DMS79 (cell line): ENCODE measurements around the gene NEK2.
"Not testable (repeated sequence)": the region's sequence is repeated elsewhere in the genome, so short reads cannot be mapped to it uniquely, and the experiment has no call there.

Experiments used
- DNase-seq: peaks from one replicate; lab custom pipeline; 2025; lab: John Stamatoyannopoulos, UW

NEK2 gene

DNA sequence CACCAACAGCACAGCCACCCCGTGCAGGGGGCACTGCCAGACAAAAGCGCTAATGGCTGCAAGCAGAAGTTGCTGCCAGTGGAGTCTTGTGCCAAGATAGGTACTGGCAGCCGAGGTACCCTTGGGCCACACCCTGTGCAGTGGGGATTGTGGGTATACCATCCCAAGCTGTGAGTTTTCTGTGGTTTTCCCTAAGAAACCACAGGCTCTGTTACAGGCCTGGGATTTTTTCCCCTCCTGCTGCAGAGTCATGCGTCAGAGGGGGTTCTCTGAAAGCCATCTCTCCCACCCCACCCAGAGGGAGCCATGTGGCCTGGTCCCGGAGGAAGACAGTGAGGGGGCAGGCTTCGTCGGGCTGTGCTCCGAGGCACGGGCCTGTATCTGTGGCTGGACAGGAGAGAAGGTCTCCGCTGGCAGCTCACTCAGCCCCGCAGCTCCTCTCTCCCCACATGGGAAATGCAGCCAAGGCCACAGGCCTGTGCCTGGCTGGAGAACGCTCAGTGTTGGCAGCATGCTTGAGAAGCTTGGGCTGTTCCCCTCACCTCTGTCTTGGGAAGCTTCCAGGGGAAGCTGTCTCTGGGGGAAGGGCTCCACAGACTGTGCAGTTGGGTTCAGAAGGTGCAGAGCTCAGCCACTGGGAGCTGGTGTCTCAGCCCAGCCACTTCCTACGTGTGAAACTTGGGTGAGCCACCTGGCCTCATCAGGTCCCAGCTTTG lies 42.5 kb downstream of the NEK2 start:
- no peak for DNase-seq

DNA sequence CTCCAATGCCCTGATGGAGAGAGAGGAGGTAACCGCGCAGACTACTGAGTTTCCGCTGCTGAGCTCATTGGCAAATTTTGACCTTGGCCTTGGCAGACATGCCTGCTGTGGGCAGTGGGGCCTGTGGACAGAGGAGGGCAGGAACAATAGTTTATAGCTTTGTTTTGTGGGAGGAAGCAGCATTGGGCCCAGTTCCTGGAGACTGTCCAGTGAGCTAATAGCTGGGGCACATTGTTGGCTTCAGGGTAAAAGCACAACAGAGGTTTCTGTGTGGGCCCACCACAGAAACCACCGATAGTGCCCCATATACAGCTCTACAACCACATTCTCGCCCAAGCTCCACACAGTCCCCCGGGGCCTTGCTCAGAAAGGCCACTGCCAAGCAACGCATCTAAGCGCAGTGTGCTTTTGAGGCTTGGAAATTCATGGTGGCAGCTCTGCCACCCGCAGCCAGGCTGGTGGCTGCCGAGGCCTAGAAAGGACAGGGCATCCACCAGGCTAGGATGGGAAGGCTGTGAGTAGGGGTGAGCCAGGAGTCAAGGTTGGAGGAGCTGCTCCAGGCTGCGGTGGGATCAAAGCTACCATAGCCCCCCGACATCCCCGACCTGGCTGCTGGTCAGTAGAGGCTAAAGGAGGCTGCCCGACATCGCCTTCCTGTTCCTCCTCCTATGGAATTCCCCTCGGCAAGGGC lies 43.2 kb downstream of the NEK2 start:
- no peak for DNase-seq

DNA sequence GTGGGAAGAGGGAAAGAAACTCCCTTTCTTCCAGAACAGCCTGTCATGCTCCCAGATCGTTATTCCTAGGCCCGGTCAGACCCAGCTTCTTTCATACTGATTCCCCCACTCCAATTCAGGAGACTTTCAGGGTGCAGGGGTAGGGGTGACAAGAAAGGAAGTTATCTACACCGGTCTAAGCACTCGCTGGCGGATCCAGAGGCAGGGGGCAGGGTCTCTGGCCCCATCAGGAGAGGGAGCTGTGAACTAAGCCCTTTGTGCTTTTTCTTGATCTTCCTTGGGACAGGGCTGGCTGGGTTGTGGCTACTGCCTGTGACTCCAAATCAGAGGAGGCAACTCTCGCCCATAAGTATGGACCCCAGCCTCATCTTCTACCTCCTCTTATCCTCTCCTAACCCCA lies 44.3 kb downstream of the NEK2 start:
- no peak for DNase-seq

DNA sequence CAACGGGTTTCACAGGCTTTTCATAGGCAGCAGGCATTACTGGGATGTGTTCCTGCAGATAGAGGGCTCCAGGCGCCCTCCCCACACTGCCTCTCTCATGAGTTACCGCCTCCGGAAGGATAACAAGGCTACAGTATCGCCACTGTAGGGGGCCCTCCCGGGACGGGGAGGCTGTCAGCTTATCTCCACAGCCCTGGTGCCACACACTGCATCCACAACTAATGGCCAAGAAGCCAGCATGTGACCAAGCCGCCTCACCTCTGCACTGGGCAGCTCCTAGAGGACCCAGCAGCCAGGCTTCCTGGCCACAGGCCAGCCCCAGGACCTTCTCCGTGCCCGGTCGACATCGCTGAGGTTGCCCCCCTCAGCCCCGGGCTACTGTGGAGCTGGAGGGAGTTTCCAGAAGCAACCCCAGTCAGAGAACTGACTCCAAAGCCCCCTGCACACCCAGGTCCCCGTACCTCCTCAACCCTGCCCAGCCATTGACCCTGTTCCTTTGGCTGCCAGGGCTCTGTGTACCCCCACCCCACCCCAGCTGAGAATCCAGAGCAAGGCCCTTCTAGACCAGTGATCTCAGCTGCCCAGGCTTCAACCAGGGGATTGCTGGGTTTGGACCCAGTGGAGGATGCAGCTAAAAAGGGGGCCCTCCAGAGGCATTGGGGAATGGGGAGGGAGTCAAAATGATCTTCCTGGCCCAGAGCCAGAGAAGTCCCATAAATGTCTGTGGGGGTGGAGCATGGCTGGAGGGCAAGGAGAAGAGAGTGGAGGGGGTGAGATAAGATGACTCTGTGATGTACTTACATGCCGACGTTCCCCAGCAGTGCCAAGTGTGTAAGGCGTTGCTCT lies 45.0 kb downstream of the NEK2 start:
- no peak for DNase-seq

DNA sequence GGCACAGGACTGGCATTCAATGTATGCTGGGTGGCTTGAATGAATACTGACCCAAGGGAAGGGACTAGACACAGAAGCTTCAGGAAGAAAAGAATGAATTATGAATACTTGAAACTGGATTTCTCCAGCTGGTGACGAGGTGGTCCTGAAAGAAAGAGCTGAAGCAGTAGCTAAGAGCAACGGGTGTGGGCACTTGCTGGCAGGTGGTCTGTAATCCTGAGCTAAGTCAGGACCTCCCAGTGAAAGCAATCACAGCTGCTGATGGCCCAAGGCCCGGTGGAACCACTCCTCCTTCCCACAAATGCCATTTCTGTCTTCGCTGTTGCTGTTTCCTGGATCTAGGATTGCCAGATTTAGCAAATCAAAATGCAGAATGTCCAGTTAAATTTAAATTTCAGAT lies 47.0 kb downstream of the NEK2 start:
- no peak for DNase-seq

DNA sequence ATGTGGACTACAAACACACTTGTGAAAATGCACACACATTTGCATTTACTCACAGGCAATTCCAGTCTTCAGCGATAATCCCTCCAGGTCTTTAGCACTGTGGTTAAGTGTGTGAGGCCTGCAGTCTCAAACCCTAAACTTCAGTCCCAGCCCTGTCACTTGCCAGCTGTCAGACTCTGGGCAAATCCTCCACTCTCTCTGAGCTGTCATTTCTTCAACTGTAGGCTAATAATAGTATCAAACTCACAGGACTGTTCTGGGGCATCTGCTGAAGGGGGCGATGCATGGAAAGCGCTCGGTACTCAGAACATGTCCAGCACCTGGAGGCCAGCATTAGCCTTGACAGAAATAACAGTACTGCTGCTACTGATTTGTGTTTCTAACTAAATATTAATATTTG lies 48.2 kb downstream of the NEK2 start:
- no peak for DNase-seq

DNA sequence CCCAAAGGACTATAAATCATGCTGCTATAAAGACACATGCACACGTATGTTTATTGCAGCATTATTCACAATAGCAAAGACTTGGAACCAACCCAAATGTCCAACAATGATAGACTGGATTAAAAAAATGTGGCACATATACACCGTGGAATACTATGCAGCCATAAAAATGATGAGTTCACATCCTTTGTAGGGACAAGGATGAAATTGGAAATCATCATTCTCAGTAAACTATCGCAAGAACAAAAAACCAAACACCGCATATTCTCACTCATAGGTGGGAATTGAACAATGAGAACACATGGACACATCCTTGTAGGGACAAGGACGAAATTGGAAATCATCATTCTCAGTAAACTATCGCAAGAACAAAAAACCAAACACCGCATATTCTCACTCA lies 49.6 kb downstream of the NEK2 start:
- not testable (repeated sequence) for DNase-seq

DNA sequence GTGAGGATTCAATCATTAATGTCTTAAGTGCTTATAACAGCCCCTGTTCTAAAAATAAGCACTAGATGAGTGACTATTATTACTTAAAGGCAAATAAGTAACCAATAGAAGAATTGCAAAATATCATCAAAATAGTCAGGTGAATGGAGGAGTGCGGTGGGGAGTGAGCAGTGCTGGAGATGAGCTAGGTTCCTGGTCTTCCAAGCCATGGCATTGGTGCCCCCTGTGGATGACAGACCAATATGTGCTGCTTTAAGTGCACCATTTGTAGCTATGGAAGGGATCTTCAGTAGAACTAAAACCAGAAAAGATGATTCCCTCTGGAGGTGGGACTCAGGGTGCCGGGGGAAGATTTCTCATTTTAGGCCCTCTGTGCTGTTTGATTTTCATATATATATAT lies 50.4 kb downstream of the NEK2 start:
- DNase-seq: no peak

DNA sequence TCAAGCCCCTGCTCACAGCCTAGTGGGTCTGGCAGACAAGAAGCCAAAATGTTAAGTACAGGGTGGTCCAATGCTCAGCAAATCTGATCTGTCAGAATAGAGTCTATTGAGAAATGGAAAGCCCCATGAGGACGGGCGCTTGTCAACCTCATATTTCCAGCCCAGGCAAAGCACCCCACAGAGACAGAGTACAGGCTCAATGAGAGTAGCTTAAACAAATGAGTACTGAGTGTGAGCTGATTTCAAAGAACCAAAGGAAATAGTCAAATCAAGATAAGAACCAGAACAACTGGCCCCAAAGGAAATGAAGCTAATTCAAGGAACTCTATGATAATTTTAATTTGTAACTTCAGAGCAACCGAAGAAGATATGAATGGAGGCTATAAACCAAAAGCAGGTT lies 51.9 kb downstream of the NEK2 start:
- DNase-seq: no peak

DNA sequence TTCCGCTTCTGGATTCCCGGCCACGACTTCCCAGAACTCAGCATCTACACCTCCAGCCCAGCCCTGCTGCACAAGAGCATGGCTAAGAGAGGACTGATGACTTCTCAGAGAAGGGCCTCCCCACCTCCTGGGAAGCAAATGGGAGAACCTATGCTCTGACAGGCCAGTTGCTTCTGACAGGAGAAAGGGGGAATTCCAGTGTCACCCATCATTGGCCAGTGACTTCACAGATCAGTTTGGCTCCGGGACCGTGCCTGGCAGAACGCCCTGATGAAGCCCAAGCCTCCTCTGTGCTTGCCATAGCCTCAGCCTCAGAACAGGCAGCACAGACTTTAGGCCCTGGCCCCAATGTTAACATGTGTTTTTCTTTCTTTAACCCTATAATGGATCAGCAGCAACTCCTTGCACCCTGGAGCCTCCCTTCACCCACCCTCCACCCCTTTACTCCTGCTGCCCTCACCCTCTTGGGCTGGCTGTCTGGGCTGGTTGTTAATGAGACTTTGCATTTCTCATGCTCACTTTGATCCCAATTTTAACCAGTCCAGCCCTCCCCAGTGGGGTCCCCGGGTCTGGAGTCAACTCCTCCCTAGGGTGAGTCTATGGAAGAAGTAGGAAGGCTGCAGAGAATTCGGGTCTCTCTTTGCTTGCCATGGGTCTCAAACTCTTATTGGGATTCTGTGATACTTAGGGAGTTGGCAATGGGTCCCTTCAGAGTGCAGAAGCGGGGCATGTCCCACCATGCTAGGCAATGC lies 53.8 kb downstream of the NEK2 start:
- no peak for DNase-seq

DNA sequence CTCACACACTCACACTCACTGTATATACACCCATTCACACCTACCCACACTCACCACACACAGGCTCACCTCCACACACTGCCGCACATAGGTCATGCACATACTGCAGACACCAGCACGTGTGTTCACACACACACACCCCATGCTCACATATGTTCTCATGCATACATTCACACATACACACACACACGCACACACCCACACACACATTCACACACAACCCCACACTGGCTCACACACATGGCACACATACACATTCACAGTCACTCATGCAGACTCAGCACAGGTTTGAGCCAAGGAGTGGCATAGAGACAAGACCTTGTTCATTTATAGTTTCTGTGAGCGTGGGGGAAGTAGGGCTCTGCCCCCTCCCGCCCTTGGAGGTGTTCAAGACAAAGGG lies 55.3 kb downstream of the NEK2 start:
- DNase-seq: no peak

DNA sequence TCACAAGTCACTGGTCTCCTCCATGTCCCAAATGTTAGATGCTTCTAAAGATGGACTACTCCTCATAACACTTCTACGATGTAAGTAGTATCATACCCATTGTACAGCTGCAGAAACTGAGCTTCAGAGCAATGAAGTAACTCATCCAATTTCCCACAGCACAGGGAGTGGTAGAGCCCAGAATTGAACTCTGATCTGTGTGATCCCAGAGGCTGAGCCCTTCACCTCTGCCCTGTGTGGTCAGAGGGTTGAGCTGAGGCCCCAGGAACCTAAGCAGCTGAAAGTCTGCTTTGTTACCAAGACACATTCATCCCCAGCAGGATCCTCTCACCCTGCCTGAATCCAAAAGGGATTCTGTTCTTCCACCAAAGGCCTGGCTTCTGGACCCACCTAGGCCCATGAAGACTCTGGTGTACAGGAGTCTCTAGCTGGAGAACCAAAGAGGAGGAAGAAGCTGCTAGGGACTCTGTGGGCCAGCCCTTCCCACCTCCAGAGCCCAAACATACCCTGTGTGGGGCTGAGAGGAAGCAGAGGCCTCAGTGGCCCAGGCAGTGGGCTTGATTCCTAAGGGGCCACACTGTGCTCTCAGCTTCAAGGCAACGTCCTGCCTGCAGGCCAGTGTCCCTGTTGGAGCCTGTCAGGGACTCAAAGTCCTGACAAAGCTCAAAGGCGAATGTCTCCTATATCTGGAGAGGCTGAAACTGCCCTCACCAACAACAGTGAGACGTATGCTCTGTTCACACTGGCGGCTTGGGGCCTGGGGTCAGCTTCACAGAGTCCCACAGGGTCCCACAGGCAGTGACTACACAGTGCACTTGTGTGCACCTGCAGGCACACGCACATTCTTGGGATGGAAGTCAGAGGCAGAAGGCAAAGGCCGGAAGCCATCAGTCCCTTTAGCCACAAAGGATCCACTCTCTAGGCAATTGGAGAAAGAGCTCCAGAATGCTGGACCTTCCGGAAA lies 56.1 kb downstream of the NEK2 start:
- no peak for DNase-seq

DNA sequence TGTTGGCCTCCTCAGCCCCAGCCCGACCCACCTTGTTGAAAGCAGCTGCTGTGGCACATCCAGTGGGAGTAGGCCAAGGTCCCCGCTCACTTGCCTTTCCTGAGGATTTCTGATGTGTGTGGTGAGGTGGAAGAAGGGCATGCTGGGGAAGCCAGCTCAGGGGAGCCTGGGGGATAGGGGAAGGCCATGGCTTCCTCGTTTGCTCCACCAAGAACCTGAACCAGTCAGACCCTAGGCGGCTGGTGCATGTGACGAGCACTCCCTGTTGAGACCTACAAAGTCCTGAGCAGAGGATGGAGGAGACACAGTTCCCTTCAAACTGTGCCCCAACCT lies 58.5 kb downstream of the NEK2 start:
- DNase-seq: no peak

DNA sequence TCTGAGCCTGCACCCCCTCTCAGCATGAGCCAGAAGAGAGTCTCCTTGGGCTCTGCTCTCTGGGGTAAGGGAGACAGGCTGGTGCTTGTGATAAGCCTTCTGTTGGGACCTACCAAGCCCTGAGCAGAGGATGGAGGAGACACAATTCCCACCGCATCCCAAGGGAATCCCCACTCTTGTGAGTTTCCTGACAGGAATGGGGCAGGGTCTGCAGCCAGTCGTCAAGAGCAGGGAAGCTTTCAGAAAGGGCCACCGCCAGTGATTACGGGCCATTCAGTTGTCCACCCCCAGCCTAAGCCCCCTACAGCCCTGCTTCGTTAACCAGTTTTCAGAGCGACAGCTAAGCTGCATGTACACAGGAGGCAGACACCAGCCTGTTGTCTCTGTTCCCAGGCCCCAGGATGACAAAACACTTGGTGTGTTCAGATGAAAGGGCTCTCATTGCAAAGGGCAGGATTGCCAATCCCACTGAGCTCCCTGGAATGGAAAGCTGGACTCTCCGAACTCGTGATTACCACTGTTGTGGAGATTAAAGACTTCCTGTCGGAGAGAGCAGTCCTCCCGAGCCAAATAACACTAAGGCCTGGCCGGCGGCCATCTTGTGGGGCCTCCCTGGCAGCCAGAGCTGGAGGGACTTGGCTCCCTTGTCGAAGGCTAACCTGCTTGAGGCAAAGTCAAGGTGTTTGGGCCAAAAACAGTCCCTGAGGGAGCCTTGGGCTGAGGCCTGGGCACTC lies 59.0 kb downstream of the NEK2 start:
- no peak for DNase-seq

DNA sequence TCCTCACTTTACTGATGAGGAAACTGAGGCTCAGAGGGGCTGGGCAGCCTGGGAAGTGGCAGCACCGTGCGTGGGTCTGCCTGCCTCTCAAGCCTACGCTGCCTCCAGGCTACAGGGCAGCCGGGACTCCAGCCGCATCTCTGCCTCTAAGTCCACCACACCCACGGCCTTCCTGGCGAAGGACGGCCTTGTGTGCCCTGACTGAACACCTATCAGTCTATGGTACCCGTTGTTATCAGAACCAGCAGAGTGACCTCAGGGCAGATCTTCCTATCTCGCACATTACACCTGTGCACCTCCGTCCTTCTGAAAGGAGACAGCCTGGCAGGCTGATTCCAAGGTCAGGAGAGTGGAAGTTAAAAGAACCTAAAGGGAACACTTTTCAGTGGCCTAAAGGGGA lies 60.8 kb downstream of the NEK2 start:
- no peak for DNase-seq

DNA sequence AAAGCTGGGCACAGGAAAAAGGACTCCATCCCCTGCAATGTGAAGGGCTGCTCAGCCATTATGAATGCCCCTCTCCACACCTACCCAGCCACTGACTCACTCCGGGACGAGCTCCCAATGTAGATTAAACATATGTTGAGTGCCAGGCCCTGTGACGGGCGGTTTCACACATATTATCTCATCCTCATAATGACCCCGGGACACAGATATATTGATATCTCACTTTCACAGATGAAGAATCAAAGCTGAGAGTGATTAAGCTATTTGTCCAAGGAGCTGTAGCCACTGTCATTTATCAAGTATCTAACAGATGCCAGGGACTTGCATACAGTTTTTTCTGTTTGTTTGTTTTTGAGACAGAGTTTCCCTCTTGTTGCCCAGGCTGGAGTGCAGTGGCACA lies 61.5 kb downstream of the NEK2 start:
- no peak for DNase-seq

DNA sequence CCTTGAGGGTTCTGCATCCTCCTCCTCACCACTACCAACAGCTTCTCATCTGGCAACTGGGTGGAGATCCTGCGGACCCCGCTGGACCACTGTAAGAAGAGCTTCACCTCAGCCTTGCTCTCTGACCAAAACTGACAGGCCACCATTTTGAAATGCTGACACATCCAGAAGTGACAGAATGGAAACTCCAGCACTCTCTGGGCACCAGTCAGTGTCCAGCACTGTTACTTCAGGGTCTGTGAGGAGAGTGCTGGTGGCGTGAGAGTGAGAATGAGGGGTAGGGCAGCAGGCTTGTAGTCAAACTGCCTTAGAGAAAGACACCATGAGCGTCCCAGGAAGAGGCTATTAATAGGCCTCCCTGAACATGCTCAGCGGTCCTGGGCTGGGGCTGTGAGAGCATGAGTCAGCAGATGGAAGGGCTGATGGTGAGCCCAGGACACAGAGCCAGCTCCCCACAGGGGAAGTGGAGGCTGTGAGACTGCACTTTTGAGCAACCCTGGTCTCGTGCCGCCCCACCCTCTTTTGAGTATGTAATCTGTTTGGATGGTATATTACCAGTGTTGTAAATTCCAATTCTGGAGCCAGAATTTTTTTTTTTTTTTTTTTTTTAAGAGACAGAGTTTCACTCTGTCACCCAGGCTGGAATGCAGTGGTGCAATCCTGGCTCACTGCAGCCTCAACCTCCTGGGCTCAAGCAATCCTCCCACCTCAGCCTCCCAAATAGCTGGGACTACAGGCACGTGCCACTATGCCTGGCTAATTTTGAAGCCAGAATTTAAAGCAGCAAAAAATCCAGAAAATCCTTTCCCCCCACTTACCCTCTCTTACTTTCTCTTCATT lies 62.1 kb downstream of the NEK2 start:
- DNase-seq: no peak

DNA sequence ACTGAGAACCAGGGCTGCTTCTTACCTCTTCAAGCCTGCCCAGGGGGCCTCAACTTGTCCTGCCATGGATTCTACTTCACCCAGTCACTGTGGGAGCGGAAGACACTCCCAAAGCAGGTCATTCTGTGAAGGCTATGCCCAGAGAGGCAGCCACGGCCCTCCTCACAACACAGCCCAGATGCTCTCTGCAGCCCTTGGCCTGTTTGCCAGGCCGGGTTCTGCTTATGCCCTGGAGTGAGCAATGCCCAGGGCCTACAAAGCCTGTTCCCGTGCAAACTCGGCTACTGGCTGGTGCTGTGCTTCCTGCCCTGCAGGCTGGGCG lies 62.7 kb downstream of the NEK2 start:
- no peak for DNase-seq
